ENCODE data around the gene RHOXF1. TPM values are rescaled to one million over a fixed set of nuclear protein-coding genes. Genes with fewer than 3 reads are reported as not detected.

The RHOXF1 gene
- total and polyA plus RNA-seq, 2 experiments from 2014 or later = 0.31 TPM; not detected in 1

DNA sequence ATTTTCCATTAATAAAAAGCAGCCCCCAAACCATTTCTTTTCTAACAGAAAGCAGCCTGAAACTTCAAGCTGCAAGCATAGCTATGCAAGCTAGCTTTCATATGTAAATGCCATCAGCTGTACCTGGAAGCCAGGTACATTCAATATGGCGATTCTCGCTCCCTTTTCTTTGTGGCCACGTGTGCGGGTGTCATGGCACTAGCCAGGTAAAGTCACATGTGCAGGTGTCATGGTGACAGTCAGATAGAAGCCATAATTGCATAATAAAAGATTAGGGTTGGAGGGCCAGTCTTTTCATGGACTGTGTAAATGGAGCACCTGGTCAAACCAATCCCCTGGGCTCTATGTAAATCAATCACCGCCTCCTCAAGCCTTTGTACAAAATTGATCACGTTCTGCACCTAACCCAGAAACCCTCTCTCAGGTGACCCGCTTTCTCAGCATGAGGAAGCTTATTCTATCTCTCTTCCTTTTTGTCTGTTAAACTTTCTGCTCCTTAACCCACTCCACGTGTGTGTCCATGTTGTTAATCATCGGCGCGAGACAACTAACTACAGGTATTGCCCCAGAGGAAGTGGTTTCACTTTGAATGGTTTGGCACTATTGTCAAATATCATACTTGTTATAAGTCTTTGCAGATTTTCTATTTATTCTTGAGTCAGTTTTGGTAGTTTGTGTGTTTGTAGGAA is 24.7 kb upstream of the RHOXF1 start:
- H3K9me3 Mint-ChIP-seq = peaks cover 16% of the 10 kb centered on the region; the same call in 2 of the 3 replicates
- peak; percentile 80 for ATAC-seq

DNA sequence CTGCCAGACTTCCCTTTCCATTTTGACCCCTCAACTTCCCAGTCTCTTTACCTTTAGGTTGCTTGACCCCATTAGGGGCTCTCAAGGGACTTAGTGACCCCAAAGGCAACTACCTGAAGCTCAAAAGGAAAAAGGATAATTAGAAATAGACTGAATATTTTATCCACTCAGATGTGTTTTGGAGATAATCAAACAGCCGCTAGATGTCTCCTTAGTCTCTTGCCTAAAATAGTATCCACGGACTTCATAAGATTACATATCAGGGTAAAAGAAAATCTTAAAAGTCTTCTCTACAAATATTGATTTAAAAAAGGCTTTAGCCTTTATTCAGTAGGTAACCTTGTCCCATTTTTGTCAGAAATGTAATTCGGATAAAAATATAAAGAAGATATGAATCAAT is 21.7 kb upstream of the RHOXF1 start:
- no peak overlapping the region for H3K4me3 ChIP-seq
- no peaks in the 10 kb centered on the region for H3K9me3 Mint-ChIP-seq
- no peaks in the 10 kb centered on the region for H3K27me3 Mint-ChIP-seq (ENCODE audit: insufficient read depth, low read depth, poor library complexity)
- H3K36me3 ChIP-seq (ENCODE audit: insufficient read depth) = no peaks in the 10 kb centered on the region
- no peaks in the 10 kb centered on the region for H3F3A ChIP-seq (replicated peaks; ENCODE audit: low read depth)
- DNase-seq (ENCODE audit: low spot score) (no peak), ATAC-seq (no peak)
- no peak for TF ChIP-seq STAT1 (IDR thresholded peaks at IDR 0.05; ENCODE audit: unreplicated experiment)
- no peaks in the 10 kb centered on the region for H3K9me2 ChIP-seq (ENCODE audit: insufficient read depth)
- no peak overlapping the region for H3K4me2 ChIP-seq
- no peaks in the 10 kb centered on the region for H3K27me3 ChIP-seq (ENCODE audit: insufficient read depth)
- H3K36me3 Mint-ChIP-seq (ENCODE audit: low read depth) = no peaks in the 10 kb centered on the region
- H3K79me2 ChIP-seq (replicated peaks; ENCODE audit: insufficient read depth) = no peaks in the 10 kb centered on the region
- no peak overlapping the region for H3K27ac ChIP-seq (ENCODE audit: low read depth)
- peaks cover 29% of the 10 kb centered on the region for H3K4me1 Mint-ChIP-seq
- H3K27ac Mint-ChIP-seq = no peak overlapping the region
- H3K4me3 Mint-ChIP-seq = no peak overlapping the region
- H2AFZ ChIP-seq = no peak overlapping the region
- peaks cover 25% of the 10 kb centered on the region; the same call in 1 of the 2 replicates for H3K4me1 ChIP-seq (ENCODE audit: insufficient read depth)
- no peaks in the 10 kb centered on the region for H4K20me1 ChIP-seq (replicated peaks; ENCODE audit: insufficient read depth)

More for the DNA sequence above, 24.7 kb upstream of the RHOXF1 start:
- peak overlapping the region; percentile 66; the same call in 1 of the 2 replicates for H3K4me2 ChIP-seq
- H3K79me2 ChIP-seq (replicated peaks; ENCODE audit: insufficient read depth) = no peaks in the 10 kb centered on the region
- peaks cover 37% of the 10 kb centered on the region for H3K4me1 Mint-ChIP-seq
- H3K36me3 Mint-ChIP-seq (ENCODE audit: low read depth) = peaks cover 17% of the 10 kb centered on the region; the same call in 2 of the 3 replicates
- H3K27me3 Mint-ChIP-seq (ENCODE audit: insufficient read depth, low read depth, poor library complexity) = peaks cover 2% of the 10 kb centered on the region
- H3K36me3 ChIP-seq (ENCODE audit: insufficient read depth) = no peaks in the 10 kb centered on the region
- no peaks in the 10 kb centered on the region for H3K27me3 ChIP-seq (ENCODE audit: insufficient read depth)
- peaks cover 40% of the 10 kb centered on the region; the same call in 1 of the 2 replicates for H3K4me1 ChIP-seq (ENCODE audit: insufficient read depth)
- TF ChIP-seq JUNB (IDR thresholded peaks at IDR 0.05; ENCODE audit: unreplicated experiment) (no peak), CREB1 (CRISPR knock-in tag; IDR thresholded peaks at IDR 0.05; ENCODE audit: low read depth) (0 out of 2 replicates have a peak, but pooled peaks have one; percentile 16)
- H3K9me2 ChIP-seq (ENCODE audit: insufficient read depth) = no peaks in the 10 kb centered on the region
- peak overlapping the region; percentile 38; the same call in 1 of the 2 replicates for H3K4me3 ChIP-seq
- peak; percentile 82 for DNase-seq (ENCODE audit: low spot score)
- no peaks in the 10 kb centered on the region for H4K20me1 ChIP-seq (replicated peaks; ENCODE audit: insufficient read depth)
- peak overlapping the region; percentile 35; the same call in 1 of the 2 replicates for H3K27ac ChIP-seq (ENCODE audit: low read depth)
- H3F3A ChIP-seq (replicated peaks; ENCODE audit: low read depth) = no peaks in the 10 kb centered on the region
- H2AFZ ChIP-seq = no peak overlapping the region
- H3K4me3 Mint-ChIP-seq = peak overlapping the region; percentile 61
- H3K27ac Mint-ChIP-seq = peak overlapping the region; percentile 84

DNA sequence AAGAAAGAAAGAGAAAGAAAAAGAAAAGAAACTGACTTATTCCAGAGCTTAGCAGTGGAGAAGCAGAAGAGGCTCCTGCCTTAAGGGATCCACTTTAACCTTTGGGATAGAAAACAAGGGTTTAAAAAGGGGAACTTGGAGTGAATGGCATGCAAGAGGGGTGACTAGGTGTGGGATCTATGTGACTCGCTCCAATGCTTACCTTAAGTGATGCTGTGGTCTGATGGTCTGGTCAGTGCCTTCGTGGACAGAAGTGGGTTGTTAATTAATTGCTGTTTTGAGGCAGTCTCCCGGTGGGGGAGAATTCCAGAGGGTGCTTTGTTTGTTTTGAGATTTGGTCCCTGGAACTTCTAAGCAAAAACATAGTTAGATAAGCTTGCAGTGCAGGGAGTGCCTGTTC is 21.1 kb upstream of the RHOXF1 start:
- no peaks in the 10 kb centered on the region for H3K36me3 Mint-ChIP-seq (ENCODE audit: low read depth)
- H3K4me1 Mint-ChIP-seq = peaks cover 28% of the 10 kb centered on the region
- H3K9me3 Mint-ChIP-seq = no peaks in the 10 kb centered on the region
- Histone ChIP-seq H3K27ac (ENCODE audit: low read depth) (no peak overlapping the region), H3F3A (replicated peaks; ENCODE audit: low read depth) (no peaks in the 10 kb centered on the region), H3K9me2 (ENCODE audit: insufficient read depth) (no peaks in the 10 kb centered on the region), H3K79me2 (replicated peaks; ENCODE audit: insufficient read depth) (no peaks in the 10 kb centered on the region), H3K4me3 (no peak overlapping the region), H3K4me1 (ENCODE audit: insufficient read depth) (peaks cover 21% of the 10 kb centered on the region; the same call in 1 of the 2 replicates), H2AFZ (no peak overlapping the region), H4K20me1 (replicated peaks; ENCODE audit: insufficient read depth) (no peaks in the 10 kb centered on the region), H3K4me2 (no peak overlapping the region), H3K27me3 (ENCODE audit: insufficient read depth) (no peaks in the 10 kb centered on the region), H3K36me3 (ENCODE audit: insufficient read depth) (no peaks in the 10 kb centered on the region)
- DNase-seq (ENCODE audit: low spot score) = no peak
- ATAC-seq = no peak
- no peak overlapping the region for H3K4me3 Mint-ChIP-seq
- no peak overlapping the region for H3K27ac Mint-ChIP-seq
- TF ChIP-seq POLR2AphosphoS5 (IDR thresholded peaks at IDR 0.05; ENCODE audit: low read depth) (no peak), EZH2phosphoT487 (IDR thresholded peaks at IDR 0.05; ENCODE audit: unreplicated experiment) (no peak), CREB1 (CRISPR knock-in tag; IDR thresholded peaks at IDR 0.05; ENCODE audit: low read depth) (no peak), STAT1 (IDR thresholded peaks at IDR 0.05; ENCODE audit: unreplicated experiment) (no peak), ZNF114 (CRISPR knock-in tag; IDR thresholded peaks at IDR 0.05) (no peak)
- TF ChIP-seq, protein P1, sequence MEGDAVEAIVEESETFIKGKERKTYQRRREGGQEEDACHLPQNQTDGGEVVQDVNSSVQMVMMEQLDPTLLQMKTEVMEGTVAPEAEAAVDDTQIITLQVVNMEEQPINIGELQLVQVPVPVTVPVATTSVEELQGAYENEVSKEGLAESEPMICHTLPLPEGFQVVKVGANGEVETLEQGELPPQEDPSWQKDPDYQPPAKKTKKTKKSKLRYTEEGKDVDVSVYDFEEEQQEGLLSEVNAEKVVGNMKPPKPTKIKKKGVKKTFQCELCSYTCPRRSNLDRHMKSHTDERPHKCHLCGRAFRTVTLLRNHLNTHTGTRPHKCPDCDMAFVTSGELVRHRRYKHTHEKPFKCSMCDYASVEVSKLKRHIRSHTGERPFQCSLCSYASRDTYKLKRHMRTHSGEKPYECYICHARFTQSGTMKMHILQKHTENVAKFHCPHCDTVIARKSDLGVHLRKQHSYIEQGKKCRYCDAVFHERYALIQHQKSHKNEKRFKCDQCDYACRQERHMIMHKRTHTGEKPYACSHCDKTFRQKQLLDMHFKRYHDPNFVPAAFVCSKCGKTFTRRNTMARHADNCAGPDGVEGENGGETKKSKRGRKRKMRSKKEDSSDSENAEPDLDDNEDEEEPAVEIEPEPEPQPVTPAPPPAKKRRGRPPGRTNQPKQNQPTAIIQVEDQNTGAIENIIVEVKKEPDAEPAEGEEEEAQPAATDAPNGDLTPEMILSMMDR (conservative IDR thresholded peaks at IDR 0.05; ENCODE audit: low read depth in 2 of 2) = no peak
- no peaks in the 10 kb centered on the region for H3K27me3 Mint-ChIP-seq (ENCODE audit: insufficient read depth, low read depth, poor library complexity)
